KOPT-K1 (cell line): ENCODE measurements around the gene TYW1B.
"Not testable (repeated sequence)": the region's sequence is repeated elsewhere in the genome, so short reads cannot be mapped to it uniquely, and the experiment has no call there.

Experiments
- H3K27ac ChIP-seq: fragments of 200-600 bp; sonication (generic); 2 replicates; pipeline ENCODE4 v1.5.1; 2016; ENCODE audit warnings: antibody characterized with exemption, mild to moderate bottlenecking, low read depth, low read length; ENCODE audit not compliant: poor library complexity, severe bottlenecking
- H3K36me3 ChIP-seq: fragments of 200-600 bp; sonication (generic); 2 replicates; pipeline ENCODE4 v1.5.1; 2017; ENCODE audit warnings: antibody characterized with exemption, mild to moderate bottlenecking, low read length, moderate library complexity; ENCODE audit not compliant: insufficient read depth
- H3K9me3 ChIP-seq: fragments of 200-600 bp; sonication (generic); 2 replicates; pipeline ENCODE4 v1.5.1; 2017; ENCODE audit warnings: antibody characterized with exemption, low read length, mild to moderate bottlenecking; ENCODE audit not compliant: insufficient read depth, poor library complexity, severe bottlenecking

The TYW1B gene

GRCh38 chr7:72790048-72790697 lies 37.8 kb downstream of the TYW1B start:
- H3K9me3 ChIP-seq, H3K27ac ChIP-seq: not testable (repeated sequence)
- H3K36me3 ChIP-seq = peaks cover 16% of the 10 kb centered on the region; the same call in 1 of the 2 replicates

GRCh38 chr7:72785166-72785955 lies 42.6 kb downstream of the TYW1B start:
- Histone ChIP-seq H3K27ac (no peak overlapping the region), H3K36me3 (0 out of 2 replicates have a peak, but pooled peaks cover 4% of the 10 kb centered on the region), H3K9me3 (no peaks in the 10 kb centered on the region)

- not testable (repeated sequence) for H3K27ac ChIP-seq, H3K9me3 ChIP-seq
Observed at GRCh38 chr7:72783601-72784370, 44.2 kb downstream of the TYW1B start.

GRCh38 chr7:72781631-72782030 lies 46.4 kb downstream of the TYW1B start:
- H3K9me3 ChIP-seq = no peaks in the 10 kb centered on the region
- H3K36me3 ChIP-seq = 0 out of 2 replicates have a peak, but pooled peaks cover 4% of the 10 kb centered on the region
- H3K27ac ChIP-seq = no peak overlapping the region

More at GRCh38 chr7:72783601-72784370, 44.2 kb downstream of the TYW1B start:
- not testable (repeated sequence) for H3K36me3 ChIP-seq

- H3K9me3 ChIP-seq = no peaks in the 10 kb centered on the region
- no peak overlapping the region for H3K27ac ChIP-seq
- 0 out of 2 replicates have a peak, but pooled peaks cover 8% of the 10 kb centered on the region for H3K36me3 ChIP-seq
Observed at GRCh38 chr7:72781161-72781560, 46.8 kb downstream of the TYW1B start.

GRCh38 chr7:72780289-72780894 lies 47.6 kb downstream of the TYW1B start:
- not testable (repeated sequence) for H3K27ac ChIP-seq, H3K9me3 ChIP-seq
- H3K36me3 ChIP-seq = peaks cover 10% of the 10 kb centered on the region; the same call in 1 of the 2 replicates

GRCh38 chr7:72777167-72777566 lies 50.8 kb downstream of the TYW1B start:
- H3K27ac ChIP-seq, H3K9me3 ChIP-seq: not testable (repeated sequence)
- H3K36me3 ChIP-seq = peaks cover 23% of the 10 kb centered on the region; the same call in 1 of the 2 replicates

GRCh38 chr7:72772627-72773026 lies 55.4 kb downstream of the TYW1B start:
- H3K36me3 ChIP-seq = peaks cover 23% of the 10 kb centered on the region; the same call in 1 of the 2 replicates
- not testable (repeated sequence) for H3K9me3 ChIP-seq, H3K27ac ChIP-seq

- H3K36me3 ChIP-seq, H3K27ac ChIP-seq, H3K9me3 ChIP-seq: not testable (repeated sequence)
Observed at GRCh38 chr7:72766994-72767393, 61.0 kb downstream of the TYW1B start.

GRCh38 chr7:72760602-72761001 lies 67.4 kb downstream of the TYW1B start:
- H3K36me3 ChIP-seq = peaks cover 15% of the 10 kb centered on the region; the same call in 1 of the 2 replicates
- peaks cover 27% of the 10 kb centered on the region for H3K9me3 ChIP-seq
- H3K27ac ChIP-seq = no peak overlapping the region

- Histone ChIP-seq H3K9me3 (peaks cover 10% of the 10 kb centered on the region), H3K36me3 (peaks cover 6% of the 10 kb centered on the region; the same call in 1 of the 2 replicates), H3K27ac (no peak overlapping the region)
Observed at GRCh38 chr7:72754312-72754711, 73.7 kb downstream of the TYW1B start.

GRCh38 chr7:72753781-72754180 lies 74.2 kb downstream of the TYW1B start:
- Histone ChIP-seq H3K36me3 (peaks cover 1% of the 10 kb centered on the region; the same call in 1 of the 2 replicates), H3K9me3 (peaks cover 5% of the 10 kb centered on the region), H3K27ac (no peak overlapping the region)

- not testable (repeated sequence) for H3K9me3 ChIP-seq, H3K36me3 ChIP-seq, H3K27ac ChIP-seq
Observed at GRCh38 chr7:72753229-72753628, 74.8 kb downstream of the TYW1B start.

- peaks cover 7% of the 10 kb centered on the region for H3K9me3 ChIP-seq
- H3K27ac ChIP-seq = no peak overlapping the region
- H3K36me3 ChIP-seq = no peaks in the 10 kb centered on the region
Observed at GRCh38 chr7:72751978-72752377, 76.0 kb downstream of the TYW1B start.

GRCh38 chr7:72751378-72751777 lies 76.6 kb downstream of the TYW1B start:
- Histone ChIP-seq H3K27ac (no peak overlapping the region), H3K9me3 (peaks cover 10% of the 10 kb centered on the region), H3K36me3 (no peaks in the 10 kb centered on the region)
